B cell (primary cell): ENCODE results near the gene RUSF1. TPM values are rescaled to one million over a fixed set of nuclear protein-coding genes. Genes with fewer than 3 reads are reported as not detected.

Experiments
- ATAC-seq: fragments of 200-7000 bp; cut with Tn5 transposase; one replicate; pipeline ENCODE4 v1.10.0; 2021; ENCODE audit warnings: low read depth, mild to moderate bottlenecking, moderate number of reproducible peaks, moderate library complexity
- CTCF ChIA-PET: fragments of 350-600 bp; sonication (Branson Sonifier 250); formaldehyde crosslinking; loops from one replicate; lab custom pipeline; 2021; ENCODE audit warnings: antibody characterized with exemption, inconsistent platforms; lab: Charles Lee
- POLR2A ChIA-PET: fragments of 350-600 bp; sonication (Branson Sonifier 250); formaldehyde crosslinking; loops from one replicate; lab custom pipeline; 2021; ENCODE audit warnings: antibody characterized with exemption; lab: Charles Lee
- DNase-seq: peaks from one replicate; pipeline ENCODE4 v3.0.0; 2013
- H2AFZ ChIP-seq: 2 replicates; pipeline ENCODE4 v1.6.1; 2012; ENCODE audit warnings: mild to moderate bottlenecking, low read depth, low read length; ENCODE audit not compliant: insufficient read depth, poor library complexity, severe bottlenecking
- H3K27ac ChIP-seq, 2 donors: 1 replicate in 1 of 2; 2 replicates in 1 of 2; pipeline ENCODE4 v1.5.1; 2012 to 2013; ENCODE audit warnings: low read length in 2 of 2, mild to moderate bottlenecking in 2 of 2, moderate library complexity in 1 of 2
- H3K27me3 ChIP-seq, 4 experiments: fragments of 200-600 bp in 1 of 4; sonication (generic) in 1 of 4; replicated peaks in 1 of 4; 1 replicate in 2 of 4; 2 replicates in 2 of 4; pipeline versions ENCODE4 v1.6.1 to v1.7.0; 2013 to 2016; ENCODE audit warnings: low read length in 3 of 4, mild to moderate bottlenecking in 2 of 4, mixed read lengths in 1 of 4, moderate library complexity in 1 of 4; ENCODE audit not compliant: insufficient read depth in 4 of 4, control insufficient read depth in 3 of 4; ENCODE audit errors: control extremely low read depth in 1 of 4
- H3K36me3 ChIP-seq, 2 experiments: replicated peaks in 1 of 2; 1 replicate in 1 of 2; 2 replicates in 1 of 2; pipeline versions ENCODE4 v1.6.1 to v1.7.1; 2013; ENCODE audit warnings: low read length in 1 of 2; ENCODE audit not compliant: insufficient read depth in 2 of 2, control insufficient read depth in 1 of 2; ENCODE audit errors: control extremely low read depth in 1 of 2, extremely low read depth in 1 of 2
- H3K4me1 ChIP-seq, 2 donors: fragments of 200-600 bp in 1 of 2; sonication (generic) in 1 of 2; 1 replicate in 1 of 2; 2 replicates in 1 of 2; pipeline versions ENCODE4 v1.5.1 to v1.6.1; 2013 to 2017; ENCODE audit warnings: low read length in 2 of 2; ENCODE audit not compliant: control insufficient read depth in 2 of 2, insufficient read depth in 2 of 2
- H3K4me2 ChIP-seq: replicated peaks from 2 replicates; pipeline ENCODE3; 2012; ENCODE audit warnings: mild to moderate bottlenecking, low read depth, low read length; ENCODE audit not compliant: poor library complexity, severe bottlenecking
- H3K4me3 ChIP-seq, 5 experiments: fragments of 200-600 bp in 1 of 5; sonication (generic) in 1 of 5; 1 replicate in 3 of 5; 2 replicates in 2 of 5; pipeline versions ENCODE4 v1.5.1 to v1.7.0; 2011 to 2016; ENCODE audit warnings: low read length in 4 of 5, mild to moderate bottlenecking in 4 of 5, low read depth in 2 of 5, control low read depth in 1 of 5, moderate library complexity in 1 of 5; ENCODE audit not compliant: insufficient read depth in 1 of 5; ENCODE audit errors: control extremely low read depth in 1 of 5, extremely low read depth in 1 of 5
- H3K79me2 ChIP-seq: fragments of 200-600 bp; sonication (generic); one replicate; pipeline ENCODE4 v1.6.0; 2016; ENCODE audit warnings: low read length; ENCODE audit not compliant: control insufficient read depth, insufficient read depth
- H3K9ac ChIP-seq: fragments of 200-600 bp; sonication (generic); 2 replicates; pipeline ENCODE4 v1.6.1; 2017; ENCODE audit warnings: mild to moderate bottlenecking, low read length, moderate library complexity
- H3K9me3 ChIP-seq, 3 donors: one replicate each; pipeline versions ENCODE4 v1.6.1 to v1.7.1; 2013; ENCODE audit warnings: low read length in 2 of 3; ENCODE audit not compliant: control insufficient read depth in 2 of 3, insufficient read depth in 1 of 3; ENCODE audit errors: control extremely low read depth in 1 of 3
- H4K20me1 ChIP-seq: 2 replicates; pipeline ENCODE4 v1.6.0; 2012; ENCODE audit warnings: mild to moderate bottlenecking, low read length; ENCODE audit not compliant: insufficient read depth, control insufficient read depth, poor library complexity, severe bottlenecking
- H3K27ac Mint-ChIP-seq: one replicate; pipeline ENCODE4 v1.8.0; 2021; ENCODE audit warnings: mixed read lengths
- H3K27me3 Mint-ChIP-seq: one replicate; pipeline ENCODE4 v1.8.0; 2021; ENCODE audit warnings: mixed read lengths
- H3K4me1 Mint-ChIP-seq: one replicate; pipeline ENCODE4 v1.8.0; 2021; ENCODE audit warnings: mixed read lengths
- H3K4me3 Mint-ChIP-seq: one replicate; pipeline ENCODE4 v1.8.0; 2021; ENCODE audit warnings: mixed read lengths
- H3K9me3 Mint-ChIP-seq: one replicate; pipeline ENCODE4 v1.8.0; 2022; ENCODE audit warnings: mixed read lengths; ENCODE audit not compliant: insufficient read depth
- EZH2 ChIP-seq: IDR thresholded peaks from 2 replicates; pipeline ENCODE4 v1.6.1; 2012; ENCODE audit warnings: borderline replicate concordance, low read depth, mild to moderate bottlenecking, moderate library complexity, low read length; ENCODE audit not compliant: insufficient read depth, poor library complexity, severe bottlenecking
- WGBS: methylation state at CpG from one replicate; pipeline ENCODE4 v1.1.5; 2013; ENCODE audit warnings: missing lambda C conversion rate; ENCODE audit not compliant: insufficient coverage; 5-methylcytosine and 5-hydroxymethylcytosine counted together
- intact Hi-C: fragments of 100-400 bp; cut with micrococcal nuclease; formaldehyde crosslinking; loops from one replicate; pipeline ENCODE4 v1.10.0; 2022
- polyA plus RNA-seq: library from polyadenylated mRNA; depleted of rRNA; stranded (reverse); fragments of >200 nt; gene quantifications from 2 replicates; pipeline ENCODE4 v1.2.3, GENCODE V29; 2012
- total RNA-seq, 2 donors: library from RNA; stranded (reverse); fragments of 120-200 nt in 1 of 2; gene quantifications; 1 replicate in 1 of 2; 2 replicates in 1 of 2; pipeline versions ENCODE4 v1.2.3 to v1.2.4, GENCODE V29; 2013 to 2022
- TF ChIP-seq, protein P1 (sequence below): fragments of 200-600 bp; IDR thresholded peaks from one replicate; pipeline ENCODE4 v1.8.0; 2022; ENCODE audit warnings: antibody characterized with exemption, mild to moderate bottlenecking

The RUSF1 gene
- total and polyA plus RNA-seq, 2 donors (not counting 1 experiment from before 2014, with no cell fraction given) = 103 to 132 TPM

DNA sequence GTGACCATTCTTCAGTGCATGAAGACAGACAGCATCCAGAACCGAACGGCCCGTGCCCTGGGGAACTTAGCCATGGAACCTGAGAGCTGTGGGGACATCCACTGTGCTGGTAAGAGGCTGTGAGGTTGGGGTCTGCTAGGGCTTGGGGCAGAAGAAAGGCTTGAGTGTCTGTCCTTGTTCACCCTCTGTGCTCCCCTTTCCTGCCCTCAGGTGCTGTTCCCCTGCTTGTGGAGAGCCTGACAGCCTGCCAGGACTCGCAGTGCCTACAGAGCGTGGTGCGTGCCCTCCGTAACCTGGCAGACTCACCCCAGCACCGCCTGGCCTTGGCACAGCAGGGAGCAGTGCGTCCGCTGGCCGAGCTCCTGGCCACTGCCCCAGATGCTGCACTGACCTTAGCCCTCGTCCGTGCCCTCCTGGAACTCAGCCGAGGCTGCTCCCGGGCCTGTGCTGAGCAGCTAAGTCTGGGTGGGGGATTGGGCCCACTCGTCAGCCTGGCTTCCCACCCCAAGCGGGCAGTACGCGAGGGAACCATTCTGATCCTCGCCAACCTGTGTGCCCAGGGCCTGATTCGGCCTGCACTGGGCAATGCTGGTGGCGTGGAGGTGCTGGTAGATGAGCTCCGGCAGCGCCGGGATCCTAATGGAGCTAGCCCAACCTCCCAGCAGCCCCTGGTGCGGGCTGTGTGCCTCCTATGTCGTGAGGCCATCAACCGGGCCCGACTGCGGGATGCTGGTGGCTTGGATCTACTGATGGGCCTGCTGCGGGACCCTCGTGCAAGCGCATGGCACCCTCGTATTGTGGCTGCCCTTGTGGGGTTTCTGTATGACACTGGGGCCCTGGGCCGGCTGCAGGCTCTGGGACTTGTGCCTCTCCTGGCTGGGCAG is 46.0 kb downstream of the RUSF1 start:
- Mint-ChIP-seq H3K4me1 (peaks cover 39% of the 10 kb centered on the region), H3K27me3 (no peaks in the 10 kb centered on the region), H3K27ac (no peak overlapping the region), H3K9me3 (no peaks in the 10 kb centered on the region), H3K4me3 (no peak overlapping the region)
- Histone ChIP-seq H3K4me1 (peaks cover 21 to 33% of the 10 kb centered on the region in 2 donors), H3K4me2 (no peak overlapping the region), H3K9ac (no peak overlapping the region), H3K9me3 (no peaks in the 10 kb centered on the region), H3K27me3 (no peaks in the 10 kb centered on the region), H3K27ac (no peak overlapping the region), H2AFZ (no peak overlapping the region), H3K36me3 (peaks cover 0 to 20% of the 10 kb centered on the region in 2 experiments), H4K20me1 (peaks cover 9% of the 10 kb centered on the region), H3K4me3 (no peak overlapping the region), H3K79me2 (peaks cover 16% of the 10 kb centered on the region)
- ATAC-seq = no peak
- intact Hi-C loops = no loop called here
- WGBS = 98% methylated on average over 33 of the region's 35 CpGs
- ChIA-PET CTCF (no interaction called here), POLR2A (no interaction called here)
- TF ChIP-seq, protein P1, sequence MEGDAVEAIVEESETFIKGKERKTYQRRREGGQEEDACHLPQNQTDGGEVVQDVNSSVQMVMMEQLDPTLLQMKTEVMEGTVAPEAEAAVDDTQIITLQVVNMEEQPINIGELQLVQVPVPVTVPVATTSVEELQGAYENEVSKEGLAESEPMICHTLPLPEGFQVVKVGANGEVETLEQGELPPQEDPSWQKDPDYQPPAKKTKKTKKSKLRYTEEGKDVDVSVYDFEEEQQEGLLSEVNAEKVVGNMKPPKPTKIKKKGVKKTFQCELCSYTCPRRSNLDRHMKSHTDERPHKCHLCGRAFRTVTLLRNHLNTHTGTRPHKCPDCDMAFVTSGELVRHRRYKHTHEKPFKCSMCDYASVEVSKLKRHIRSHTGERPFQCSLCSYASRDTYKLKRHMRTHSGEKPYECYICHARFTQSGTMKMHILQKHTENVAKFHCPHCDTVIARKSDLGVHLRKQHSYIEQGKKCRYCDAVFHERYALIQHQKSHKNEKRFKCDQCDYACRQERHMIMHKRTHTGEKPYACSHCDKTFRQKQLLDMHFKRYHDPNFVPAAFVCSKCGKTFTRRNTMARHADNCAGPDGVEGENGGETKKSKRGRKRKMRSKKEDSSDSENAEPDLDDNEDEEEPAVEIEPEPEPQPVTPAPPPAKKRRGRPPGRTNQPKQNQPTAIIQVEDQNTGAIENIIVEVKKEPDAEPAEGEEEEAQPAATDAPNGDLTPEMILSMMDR = no peak
- no peak for TF ChIP-seq EZH2
- DNase-seq = no peak
